HepG2 (cell line): ENCODE results near the gene SYCP2. TPM values are rescaled to one million over a fixed set of nuclear protein-coding genes. Genes with fewer than 3 reads are reported as not detected.

ENCODE experiments used
- ATAC-seq: fragments of 200-7000 bp; cut with Tn5 transposase; 3 replicates; pipeline ENCODE4 v1.9.1; 2020; ENCODE audit warnings: mild to moderate bottlenecking, moderate library complexity
- BruUV-seq: library from RNA; stranded (reverse); fragments of 400-500 nt; replicated peaks from 2 replicates; lab custom pipeline; 2021; lab: Mats Ljungman, UMichigan
- CTCF ChIA-PET: fragments of 300-600 bp; formaldehyde crosslinking; extraction: SDS; loops from one replicate; lab custom pipeline; 2021; ENCODE audit warnings: low total read pairs, inconsistent platforms, low intra/inter-chr PET ratio; lab: Yijun Ruan, JAX
- POLR2A ChIA-PET: fragments of 350-600 bp; sonication (Branson Sonifier 250); formaldehyde crosslinking; loops from one replicate; lab custom pipeline; 2020; ENCODE audit warnings: antibody characterized with exemption, inconsistent platforms; lab: Yijun Ruan, JAX
- DNase-seq: peaks from one replicate; pipeline ENCODE4 v3.0.0-alpha.2; 2015; ENCODE audit warnings: low spot score
- FAIRE-seq: peaks from 3 replicates; lab custom pipeline; 2011; peaks lifted over from hg19 to GRCh38; lab: Jason Lieb, UNC
- H2AFZ ChIP-seq: one replicate; pipeline ENCODE4 v1.6.1; 2011; ENCODE audit warnings: low read length, inconsistent platforms
- H3K27ac ChIP-seq: fragments of 300-600 bp; 3 replicates; pipeline ENCODE4 v1.8.0; 2011; ENCODE audit warnings: mixed run types, mild to moderate bottlenecking, mixed read lengths, low read length, inconsistent platforms; ENCODE audit not compliant: insufficient read depth; ENCODE audit errors: extremely low read length
- H3K27me3 ChIP-seq, 2 experiments: fragments of 200-600 bp in 1 of 2; 2 replicates in 1 of 2; 3 replicates in 1 of 2; pipeline versions ENCODE4 v1.6.0 to v1.8.0; 2011; ENCODE audit warnings: low read length in 2 of 2, mild to moderate bottlenecking in 2 of 2, moderate library complexity in 2 of 2, inconsistent platforms in 1 of 2; ENCODE audit not compliant: insufficient read depth in 2 of 2, control insufficient read depth in 1 of 2
- H3K36me3 ChIP-seq, 2 experiments: fragments of 200-600 bp in 1 of 2; replicated peaks in 1 of 2; 2 replicates in 1 of 2; 3 replicates in 1 of 2; pipeline versions ENCODE4 v1.5.1 to v1.8.0; 2011; ENCODE audit warnings: low read length in 2 of 2, inconsistent platforms in 1 of 2; ENCODE audit not compliant: insufficient read depth in 2 of 2, control insufficient read depth in 1 of 2
- H3K4me1 ChIP-seq: 2 replicates; pipeline ENCODE4 v1.5.1; 2012; ENCODE audit warnings: low read length, inconsistent platforms; ENCODE audit not compliant: insufficient read depth
- H3K4me2 ChIP-seq: 2 replicates; pipeline ENCODE4 v1.6.0; 2011; ENCODE audit warnings: low read depth, low read length, inconsistent platforms
- H3K4me3 ChIP-seq, 3 experiments: fragments of 200-600 bp in 1 of 3; sonication (generic), shearing (Covaris generic) in 1 of 3; replicated peaks in 1 of 3; 2 replicates each; pipeline ENCODE4 v1.5.1; 2011 to 2016; ENCODE audit warnings: low read length in 3 of 3, inconsistent platforms in 2 of 3, low read depth in 2 of 3, mild to moderate bottlenecking in 2 of 3, control low read depth in 1 of 3, mixed read lengths in 1 of 3; ENCODE audit not compliant: insufficient read depth in 1 of 3
- H3K79me2 ChIP-seq: one replicate; pipeline ENCODE4 v1.6.1; 2011; ENCODE audit warnings: low read length, inconsistent platforms; ENCODE audit not compliant: insufficient read depth
- H3K9ac ChIP-seq: 2 replicates; pipeline ENCODE4 v1.6.0; 2011; ENCODE audit warnings: mild to moderate bottlenecking, low read depth, low read length, inconsistent platforms; ENCODE audit not compliant: insufficient read depth
- H3K9me3 ChIP-seq: 2 replicates; pipeline ENCODE4 v1.5.1; 2012; ENCODE audit warnings: mild to moderate bottlenecking, low read length
- H4K20me1 ChIP-seq: 2 replicates; pipeline ENCODE4 v1.6.0; 2011; ENCODE audit warnings: inconsistent platforms, mild to moderate bottlenecking, low read length, moderate library complexity; ENCODE audit not compliant: insufficient read depth
- AHR ChIP-seq: IDR thresholded peaks from 2 replicates; pipeline ENCODE4 v1.6.1; 2018; ENCODE audit warnings: missing genetic modification reagents, missing compliant biosample characterization
- ARID2 ChIP-seq: sonication (generic); formaldehyde crosslinking; IDR thresholded peaks from 2 replicates; pipeline ENCODE4 v1.8.1; 2022; ENCODE audit warnings: mild to moderate bottlenecking, missing genetic modification reagents, borderline replicate concordance
- BRCA1 ChIP-seq: sonication (generic); formaldehyde crosslinking; IDR thresholded peaks from 2 replicates; pipeline ENCODE4 v1.4.0; 2020; ENCODE audit warnings: missing genetic modification reagents
- CREM ChIP-seq, 2 experiments: sonication (generic) in 1 of 2; formaldehyde crosslinking in 1 of 2; IDR thresholded peaks; 2 replicates each; pipeline versions ENCODE4 v1.4.0 to v1.6.1; 2016 to 2020; ENCODE audit warnings: antibody characterized with exemption in 1 of 2, mild to moderate bottlenecking in 1 of 2, missing genetic modification reagents in 1 of 2
- CSRNP2 ChIP-seq: sonication (generic); formaldehyde crosslinking; conservative IDR thresholded peaks from 2 replicates; pipeline ENCODE4 v1.8.0; 2022; ENCODE audit warnings: low read depth, missing genetic modification reagents
- EZH2 ChIP-seq: conservative IDR thresholded peaks from 2 replicates; pipeline ENCODE4 v1.6.1; 2012; ENCODE audit warnings: mild to moderate bottlenecking, low read depth, low read length, moderate library complexity
- FOXP1 ChIP-seq, 2 experiments: fragments of 450-650 bp in 1 of 2; IDR thresholded peaks; 2 replicates each; pipeline ENCODE4 v1.6.1; 2017 to 2018; ENCODE audit warnings: antibody characterized with exemption in 1 of 2
- GABPA ChIP-seq, 2 experiments: IDR thresholded peaks; 2 replicates each; pipeline ENCODE4 v1.6.1; 2011 to 2016; ENCODE audit warnings: low read depth in 2 of 2, low read length in 1 of 2, missing biosample characterization in 1 of 2, missing genetic modification characterization in 1 of 2
- KAT2B ChIP-seq: fragments of 150-350 bp; IDR thresholded peaks from 2 replicates; pipeline ENCODE4 v1.6.1; 2014; ENCODE audit warnings: low read depth, low read length, borderline replicate concordance
- PHF8 ChIP-seq: sonication (generic); formaldehyde crosslinking; IDR thresholded peaks from 2 replicates; pipeline ENCODE4 v1.5.0; 2020; ENCODE audit warnings: missing genetic modification reagents
- SIX1 ChIP-seq: sonication (generic); formaldehyde crosslinking; IDR thresholded peaks from 2 replicates; pipeline ENCODE4 v1.4.0; 2020; ENCODE audit warnings: missing genetic modification reagents, borderline replicate concordance
- TFE3 ChIP-seq: IDR thresholded peaks from 2 replicates; pipeline ENCODE4 v1.6.1; 2016
- ZBTB8A ChIP-seq: sonication (generic); formaldehyde crosslinking; IDR thresholded peaks from 2 replicates; pipeline ENCODE4 v1.4.0; 2020; ENCODE audit warnings: mild to moderate bottlenecking, low read depth, missing genetic modification reagents, borderline replicate concordance
- ZMAT3 ChIP-seq: sonication (generic); formaldehyde crosslinking; conservative IDR thresholded peaks from 2 replicates; pipeline ENCODE4 v1.7.0; 2021; ENCODE audit warnings: missing genetic modification reagents
- ZNF709 ChIP-seq: sonication (generic); formaldehyde crosslinking; IDR thresholded peaks from 2 replicates; pipeline ENCODE4 v1.5.0; 2020; ENCODE audit warnings: mild to moderate bottlenecking, missing genetic modification reagents
- ZNF720 ChIP-seq: sonication (generic); formaldehyde crosslinking; IDR thresholded peaks from 2 replicates; pipeline ENCODE4 v1.4.0; 2020; ENCODE audit warnings: missing genetic modification reagents
- ZNF878 ChIP-seq: sonication (generic); formaldehyde crosslinking; IDR thresholded peaks from 2 replicates; pipeline ENCODE4 v1.8.1; 2023; ENCODE audit warnings: mild to moderate bottlenecking, missing genetic modification reagents, moderate library complexity
- WGBS: methylation state at CpG from one replicate; pipeline ENCODE4 v1.1.6; 2017; ENCODE audit warnings: low lambda C conversion rate; 5-methylcytosine and 5-hydroxymethylcytosine counted together
- in situ Hi-C: cut with HindIII; loops from 2 replicates; pipeline ENCODE4 v1.10.0; 2017; ENCODE audit warnings: low pct_unique_long_range_greater_than_20kb; ENCODE audit not compliant: extremely low pct_ligation_motif_present
- intact Hi-C: fragments of 100-400 bp; cut with micrococcal nuclease; formaldehyde crosslinking; loops from one replicate; pipeline ENCODE4 v1.10.0; 2022; ENCODE audit not compliant: unreplicated experiment
- polyA plus RNA-seq, 8 experiments: library from polyadenylated mRNA; depleted of rRNA in 3 of 8; stranded (reverse) in 7 of 8; unstranded in 1 of 8; fragments of >200 nt; fragmentation: Illumina TruSeq in 4 of 8; extraction: Trizol in 4 of 8; gene quantifications; 2 replicates each; pipeline versions ENCODE4 v1.2.1 to v1.2.3, GENCODE V29; 2011 to 2016; ENCODE audit warnings: low read depth in 4 of 8, missing spikeins in 1 of 8, mixed read lengths in 1 of 8; ENCODE audit not compliant: insufficient read depth in 1 of 8
- total RNA-seq, 5 experiments: library from RNA; depleted of rRNA; stranded (reverse); fragments of >200 nt; fragmentation: Illumina TruSeq; extraction: Trizol; gene quantifications; 2 replicates each; pipeline ENCODE4 v1.2.3, GENCODE V29; 2016; ENCODE audit warnings: low read depth in 1 of 5
- TF ChIP-seq, protein P1 (sequence below): sonication (generic); formaldehyde crosslinking; IDR thresholded peaks from 2 replicates; pipeline ENCODE4 v1.8.1; 2023; ENCODE audit warnings: missing genetic modification reagents, mild to moderate bottlenecking, borderline replicate concordance
- TF ChIP-seq, protein P2 (sequence below): sonication (generic); formaldehyde crosslinking; IDR thresholded peaks from 2 replicates; pipeline ENCODE4 v1.9.0; 2021; ENCODE audit warnings: missing genetic modification reagents, borderline replicate concordance

SYCP2 gene
- total and polyA plus RNA-seq, 2 of the 13 experiments (the other 11 are each of a cell fraction or from before 2014, with no cell fraction given), result 0.07 to 0.24 TPM

DNA sequence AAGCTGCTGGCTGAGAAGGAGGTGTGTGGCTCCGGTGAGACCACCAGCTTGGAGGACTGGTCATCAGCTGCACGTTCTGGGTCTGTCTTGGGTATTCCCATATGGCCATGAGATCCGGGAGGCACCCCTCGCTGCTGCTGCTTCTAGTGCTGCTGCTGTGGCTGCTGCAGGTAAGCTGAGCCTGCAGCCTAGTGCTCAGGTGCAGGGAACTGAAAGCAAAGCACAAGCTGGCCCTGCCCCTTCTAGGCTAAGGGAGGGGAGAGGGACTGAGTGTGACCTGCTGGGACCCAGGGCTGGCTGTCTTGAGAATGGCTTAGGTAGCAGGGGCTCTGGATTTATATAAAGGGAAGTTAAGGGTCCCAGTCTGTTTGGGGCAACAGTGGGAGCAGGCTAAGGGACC, 25.2 kb upstream of the SYCP2 start (continued):
- TF ChIP-seq FOXP1 (IDR thresholded peaks at IDR 0.05) (no peak), FOXP1 (CRISPR knock-in tag; IDR thresholded peaks at IDR 0.05) (no peak), CREM (IDR thresholded peaks at IDR 0.05) (no peak), CREM (CRISPR knock-in tag; IDR thresholded peaks at IDR 0.05) (no peak)
- TF ChIP-seq, protein P1, sequence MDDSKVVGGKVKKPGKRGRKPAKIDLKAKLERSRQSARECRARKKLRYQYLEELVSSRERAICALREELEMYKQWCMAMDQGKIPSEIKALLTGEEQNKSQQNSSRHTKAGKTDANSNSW, result no peak

- H3K27ac ChIP-seq, result no peak within 1 kb of the TSS
- DNase-seq, result no peak
- H3K4me3 ChIP-seq, result no peak within 1 kb of the TSS
- ATAC-seq, result no peak
- no peaks in the 10 kb centered on the region for H3K4me1 ChIP-seq
- no peaks in the 10 kb centered on the region for H3K79me2 ChIP-seq
- intact Hi-C loops, result no loop called here
- H2AFZ ChIP-seq, result no peak within 1 kb of the TSS
- no peaks in the 10 kb centered on the region for H3K9me3 ChIP-seq
- no peaks in the 10 kb centered on the region; a peak in 1 of 5 replicates for H3K27me3 ChIP-seq
- no peak for FAIRE-seq
- in situ Hi-C loops, result no loop called here
- no peaks in the 10 kb centered on the region for H3K36me3 ChIP-seq
- BruUV-seq, result no TSS peak
- POLR2A ChIA-PET, result no interaction called here
- H3K9ac ChIP-seq, result no peak within 1 kb of the TSS
- CTCF ChIA-PET, result no interaction called here
- H3K4me2 ChIP-seq, result no peak within 1 kb of the TSS
- 68% methylated on average over 5 of the region's 5 CpGs for WGBS
- H4K20me1 ChIP-seq, result no peaks in the 10 kb centered on the region
- TF ChIP-seq GABPA (IDR thresholded peaks at IDR 0.05; ENCODE audit: low read depth, low read length) (no peak), GABPA (CRISPR knock-in tag; IDR thresholded peaks at IDR 0.05; ENCODE audit: low read depth) (no peak), ZBTB8A (CRISPR knock-in tag) (no peak), ZNF878 (CRISPR knock-in tag) (no peak), ARID2 (CRISPR knock-in tag) (no peak), ZNF720 (CRISPR knock-in tag) (no peak), KAT2B (no peak), PHF8 (CRISPR knock-in tag) (no peak), TFE3 (CRISPR knock-in tag) (no peak), BRCA1 (CRISPR knock-in tag) (no peak), AHR (CRISPR knock-in tag) (no peak), ZMAT3 (CRISPR knock-in tag) (no peak), CSRNP2 (CRISPR knock-in tag) (no peak), SIX1 (CRISPR knock-in tag) (no peak), EZH2 (no peak), ZNF709 (CRISPR knock-in tag) (no peak)
- TF ChIP-seq, protein P2, sequence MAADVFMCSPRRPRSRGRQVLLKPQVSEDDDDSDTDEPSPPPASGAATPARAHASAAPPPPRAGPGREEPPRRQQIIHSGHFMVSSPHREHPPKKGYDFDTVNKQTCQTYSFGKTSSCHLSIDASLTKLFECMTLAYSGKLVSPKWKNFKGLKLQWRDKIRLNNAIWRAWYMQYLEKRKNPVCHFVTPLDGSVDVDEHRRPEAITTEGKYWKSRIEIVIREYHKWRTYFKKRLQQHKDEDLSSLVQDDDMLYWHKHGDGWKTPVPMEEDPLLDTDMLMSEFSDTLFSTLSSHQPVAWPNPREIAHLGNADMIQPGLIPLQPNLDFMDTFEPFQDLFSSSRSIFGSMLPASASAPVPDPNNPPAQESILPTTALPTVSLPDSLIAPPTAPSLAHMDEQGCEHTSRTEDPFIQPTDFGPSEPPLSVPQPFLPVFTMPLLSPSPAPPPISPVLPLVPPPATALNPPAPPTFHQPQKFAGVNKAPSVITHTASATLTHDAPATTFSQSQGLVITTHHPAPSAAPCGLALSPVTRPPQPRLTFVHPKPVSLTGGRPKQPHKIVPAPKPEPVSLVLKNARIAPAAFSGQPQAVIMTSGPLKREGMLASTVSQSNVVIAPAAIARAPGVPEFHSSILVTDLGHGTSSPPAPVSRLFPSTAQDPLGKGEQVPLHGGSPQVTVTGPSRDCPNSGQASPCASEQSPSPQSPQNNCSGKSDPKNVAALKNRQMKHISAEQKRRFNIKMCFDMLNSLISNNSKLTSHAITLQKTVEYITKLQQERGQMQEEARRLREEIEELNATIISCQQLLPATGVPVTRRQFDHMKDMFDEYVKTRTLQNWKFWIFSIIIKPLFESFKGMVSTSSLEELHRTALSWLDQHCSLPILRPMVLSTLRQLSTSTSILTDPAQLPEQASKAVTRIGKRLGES (CRISPR knock-in tag), result no peak
Measured at GRCh38 chr20:59958123-59958522, 24.7 kb upstream of the SYCP2 start, which contains the start of gene CDH26. Gene CDH26 (plus strand): TSS chr20:59958423. CDS start chr20:59958727, 304 bp downstream.
